ENCODE data around the gene IFT122.

IFT122 gene

DNA sequence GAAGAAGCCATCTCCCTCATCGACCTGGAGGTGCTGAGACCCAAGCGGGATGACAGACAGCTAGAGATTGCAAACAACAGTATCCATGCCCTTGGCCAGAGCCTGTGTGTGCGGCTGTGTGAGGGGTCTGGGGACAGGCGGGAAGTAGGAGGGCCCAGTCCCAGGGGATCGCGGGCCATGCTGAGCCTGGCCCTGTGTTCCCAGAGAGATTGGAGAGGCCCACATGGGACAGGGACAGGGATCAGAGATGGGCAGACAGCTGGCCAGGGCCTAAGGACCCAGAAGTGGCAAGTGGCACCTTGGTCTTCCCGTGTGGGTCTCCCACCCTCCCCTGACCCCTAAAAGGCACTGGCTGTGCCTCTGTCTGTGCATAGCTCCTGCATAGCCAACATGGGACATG, 77.5 kb downstream of the IFT122 start:
- Histone ChIP-seq H3K36me3 (ENCODE audit: low read depth) (no peaks in the 10 kb centered on the region), H3K27ac (ENCODE audit: poor library complexity, severe bottlenecking) (no peak overlapping the region), H3K27me3 (ENCODE audit: insufficient read depth, poor library complexity, severe bottlenecking) (no peaks in the 10 kb centered on the region), H3K4me1 (ENCODE audit: insufficient read depth, poor library complexity, severe bottlenecking) (no peaks in the 10 kb centered on the region), H3K9me3 (ENCODE audit: severe bottlenecking) (no peaks in the 10 kb centered on the region), H3K4me3 (ENCODE audit: severe bottlenecking) (no peak overlapping the region)
- DNase-seq (ENCODE audit: low spot score) (no peak), ATAC-seq (ENCODE audit: low read depth) (no peak)
- no peak for TF ChIP-seq CTCF (IDR thresholded peaks at IDR 0.05; ENCODE audit: poor library complexity, severe bottlenecking)

GRCh38 chr3:129518038-129518561, 78.1 kb downstream of the IFT122 start:
- TF ChIP-seq CTCF (IDR thresholded peaks at IDR 0.05; ENCODE audit: poor library complexity, severe bottlenecking): no peak
- Histone ChIP-seq H3K36me3 (ENCODE audit: low read depth) (no peaks in the 10 kb centered on the region), H3K4me3 (ENCODE audit: severe bottlenecking) (no peak overlapping the region), H3K27ac (ENCODE audit: poor library complexity, severe bottlenecking) (no peak overlapping the region), H3K4me1 (ENCODE audit: insufficient read depth, poor library complexity, severe bottlenecking) (no peaks in the 10 kb centered on the region), H3K27me3 (ENCODE audit: insufficient read depth, poor library complexity, severe bottlenecking) (no peaks in the 10 kb centered on the region), H3K9me3 (ENCODE audit: severe bottlenecking) (no peaks in the 10 kb centered on the region)
- DNase-seq (ENCODE audit: low spot score): no peak
- no peak for ATAC-seq (ENCODE audit: low read depth)

DNA sequence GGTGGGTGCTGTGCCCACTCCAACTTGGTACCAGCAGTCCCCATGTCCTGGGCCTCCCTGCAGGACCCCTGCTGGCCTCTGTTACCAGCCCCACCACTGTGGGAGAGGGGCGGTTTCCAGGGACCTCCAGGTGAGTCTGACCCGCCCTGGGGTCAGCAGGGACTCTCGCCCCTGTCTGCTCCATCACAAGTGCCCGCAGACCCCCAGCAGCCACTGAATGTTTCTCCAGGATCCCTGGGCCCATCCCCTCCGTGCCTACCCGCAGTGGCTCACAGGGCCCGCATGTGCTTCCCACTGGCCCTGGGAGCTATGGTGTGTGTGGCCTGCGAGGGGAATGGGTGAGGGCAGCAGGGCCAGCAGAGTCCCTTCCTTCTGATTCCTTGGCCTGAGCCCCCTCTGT, 78.6 kb downstream of the IFT122 start:
- no peak for TF ChIP-seq CTCF (IDR thresholded peaks at IDR 0.05; ENCODE audit: poor library complexity, severe bottlenecking)
- Histone ChIP-seq H3K4me3 (ENCODE audit: severe bottlenecking) (no peak overlapping the region), H3K36me3 (ENCODE audit: low read depth) (no peaks in the 10 kb centered on the region), H3K27me3 (ENCODE audit: insufficient read depth, poor library complexity, severe bottlenecking) (no peaks in the 10 kb centered on the region), H3K9me3 (ENCODE audit: severe bottlenecking) (no peaks in the 10 kb centered on the region), H3K27ac (ENCODE audit: poor library complexity, severe bottlenecking) (no peak overlapping the region), H3K4me1 (ENCODE audit: insufficient read depth, poor library complexity, severe bottlenecking) (no peaks in the 10 kb centered on the region)
- no peak for DNase-seq (ENCODE audit: low spot score)
- ATAC-seq (ENCODE audit: low read depth): no peak

GRCh38 chr3:129519449-129519848, 79.4 kb downstream of the IFT122 start:
- no peaks in the 10 kb centered on the region for H3K36me3 ChIP-seq (ENCODE audit: low read depth)
- no peaks in the 10 kb centered on the region for H3K4me1 ChIP-seq (ENCODE audit: insufficient read depth, poor library complexity, severe bottlenecking)
- H3K27me3 ChIP-seq (ENCODE audit: insufficient read depth, poor library complexity, severe bottlenecking): no peaks in the 10 kb centered on the region
- DNase-seq (ENCODE audit: low spot score) (no peak), ATAC-seq (ENCODE audit: low read depth) (no peak)
- no peak overlapping the region for H3K27ac ChIP-seq (ENCODE audit: poor library complexity, severe bottlenecking)
- no peaks in the 10 kb centered on the region for H3K9me3 ChIP-seq (ENCODE audit: severe bottlenecking)
- no peak overlapping the region for H3K4me3 ChIP-seq (ENCODE audit: severe bottlenecking)
- TF ChIP-seq CTCF (IDR thresholded peaks at IDR 0.05; ENCODE audit: poor library complexity, severe bottlenecking): no peak

- TF ChIP-seq CTCF (IDR thresholded peaks at IDR 0.05; ENCODE audit: poor library complexity, severe bottlenecking): no peak
- Histone ChIP-seq H3K9me3 (ENCODE audit: severe bottlenecking) (no peaks in the 10 kb centered on the region), H3K27me3 (ENCODE audit: insufficient read depth, poor library complexity, severe bottlenecking) (no peaks in the 10 kb centered on the region), H3K36me3 (ENCODE audit: low read depth) (no peaks in the 10 kb centered on the region), H3K4me3 (ENCODE audit: severe bottlenecking) (no peak overlapping the region), H3K4me1 (ENCODE audit: insufficient read depth, poor library complexity, severe bottlenecking) (no peaks in the 10 kb centered on the region), H3K27ac (ENCODE audit: poor library complexity, severe bottlenecking) (no peak overlapping the region)
- DNase-seq (ENCODE audit: low spot score) (no peak), ATAC-seq (ENCODE audit: low read depth) (no peak)
Observed at GRCh38 chr3:129519896-129520715, 80.1 kb downstream of the IFT122 start.

Data from RWPE2 (cell line).